Measurements from ENCODE around the gene MED15.

Gene MED15

GRCh38 chr22:20622650-20623339, 115.4 kb downstream of the MED15 start:
- TF ChIP-seq GATA3 (IDR thresholded peaks at IDR 0.05; ENCODE audit: low read depth, low read length) (no peak), GATA2 (IDR thresholded peaks at IDR 0.05; ENCODE audit: low read depth, low read length) (no peak)

- TF ChIP-seq GATA3 (IDR thresholded peaks at IDR 0.05; ENCODE audit: low read depth, low read length) (no peak), GATA2 (IDR thresholded peaks at IDR 0.05; ENCODE audit: low read depth, low read length) (no peak)
Observed at GRCh38 chr22:20624161-20624616, 116.8 kb downstream of the MED15 start.

GRCh38 chr22:20625270-20625669, 117.9 kb downstream of the MED15 start:
- no peak for TF ChIP-seq GATA3 (IDR thresholded peaks at IDR 0.05; ENCODE audit: low read depth, low read length)
- TF ChIP-seq GATA2 (IDR thresholded peaks at IDR 0.05; ENCODE audit: low read depth, low read length), result no peak

- TF ChIP-seq GATA3 (IDR thresholded peaks at IDR 0.05; ENCODE audit: low read depth, low read length) (no peak), GATA2 (IDR thresholded peaks at IDR 0.05; ENCODE audit: low read depth, low read length) (no peak)
Observed at GRCh38 chr22:20626811-20627210, 119.4 kb downstream of the MED15 start.

- TF ChIP-seq GATA3 (IDR thresholded peaks at IDR 0.05; ENCODE audit: low read depth, low read length) (no peak), GATA2 (IDR thresholded peaks at IDR 0.05; ENCODE audit: low read depth, low read length) (no peak)
Observed at GRCh38 chr22:20627432-20627831, 120.0 kb downstream of the MED15 start.

- TF ChIP-seq GATA3 (IDR thresholded peaks at IDR 0.05; ENCODE audit: low read depth, low read length), result no peak
- TF ChIP-seq GATA2 (IDR thresholded peaks at IDR 0.05; ENCODE audit: low read depth, low read length), result no peak
Observed at GRCh38 chr22:20628081-20628939, 120.9 kb downstream of the MED15 start.

- TF ChIP-seq GATA2 (IDR thresholded peaks at IDR 0.05; ENCODE audit: low read depth, low read length), result no peak
- TF ChIP-seq GATA3 (IDR thresholded peaks at IDR 0.05; ENCODE audit: low read depth, low read length), result no peak
Observed at GRCh38 chr22:20629401-20629800, 122.0 kb downstream of the MED15 start.

GRCh38 chr22:20630873-20631617, 123.6 kb downstream of the MED15 start:
- no peak for TF ChIP-seq GATA3 (IDR thresholded peaks at IDR 0.05; ENCODE audit: low read depth, low read length)
- no peak for TF ChIP-seq GATA2 (IDR thresholded peaks at IDR 0.05; ENCODE audit: low read depth, low read length)

GRCh38 chr22:20632082-20632481, 124.7 kb downstream of the MED15 start:
- TF ChIP-seq GATA2 (IDR thresholded peaks at IDR 0.05; ENCODE audit: low read depth, low read length) (no peak), GATA3 (IDR thresholded peaks at IDR 0.05; ENCODE audit: low read depth, low read length) (no peak)

- TF ChIP-seq GATA3 (IDR thresholded peaks at IDR 0.05; ENCODE audit: low read depth, low read length) (no peak), GATA2 (IDR thresholded peaks at IDR 0.05; ENCODE audit: low read depth, low read length) (no peak)
Observed at GRCh38 chr22:20632518-20632917, 125.1 kb downstream of the MED15 start.

- TF ChIP-seq GATA3 (IDR thresholded peaks at IDR 0.05; ENCODE audit: low read depth, low read length), result no peak
- no peak for TF ChIP-seq GATA2 (IDR thresholded peaks at IDR 0.05; ENCODE audit: low read depth, low read length)
Observed at GRCh38 chr22:20634560-20635226, 127.3 kb downstream of the MED15 start.

- TF ChIP-seq GATA2 (IDR thresholded peaks at IDR 0.05; ENCODE audit: low read depth, low read length), result no peak
- no peak for TF ChIP-seq GATA3 (IDR thresholded peaks at IDR 0.05; ENCODE audit: low read depth, low read length)
Observed at GRCh38 chr22:20635227-20635591, 127.8 kb downstream of the MED15 start.

GRCh38 chr22:20636075-20636812, 128.8 kb downstream of the MED15 start:
- no peak for TF ChIP-seq GATA3 (IDR thresholded peaks at IDR 0.05; ENCODE audit: low read depth, low read length)

All from SH-SY5Y (cell line).